22Rv1 (cell line): Measurements from ENCODE around the gene SYNPR.

Experiments used
- ZFX ChIP-seq: fragments of 450-650 bp; IDR thresholded peaks from 2 replicates; pipeline ENCODE4 v1.6.1; 2017; ENCODE audit warnings: antibody characterized with exemption, borderline replicate concordance
- TF ChIP-seq, protein P1 (sequence below): fragments of 450-650 bp; IDR thresholded peaks from 2 replicates; pipeline ENCODE4 v1.5.1; 2017; ENCODE audit warnings: mild to moderate bottlenecking

DNA sequence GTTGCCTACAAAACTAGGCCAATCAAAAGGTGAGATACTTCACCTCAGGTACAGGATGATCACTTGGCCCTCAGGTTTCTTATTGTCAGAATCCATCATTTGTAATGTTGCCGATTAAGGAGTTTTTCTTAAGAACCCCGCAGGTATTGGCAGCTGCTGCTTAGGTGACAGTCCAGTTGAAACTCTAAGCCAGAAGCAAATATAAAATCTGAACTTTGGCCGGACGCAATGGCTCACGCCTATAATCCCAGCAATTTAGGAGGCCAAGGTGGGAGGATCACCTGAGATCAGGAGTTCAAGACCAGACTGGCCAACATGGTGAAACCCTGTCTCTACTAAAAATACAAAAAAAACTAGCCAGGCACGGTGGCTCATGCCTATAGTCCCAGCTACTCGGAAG, 331.3 kb downstream of the SYNPR start:
- TF ChIP-seq, protein P1, sequence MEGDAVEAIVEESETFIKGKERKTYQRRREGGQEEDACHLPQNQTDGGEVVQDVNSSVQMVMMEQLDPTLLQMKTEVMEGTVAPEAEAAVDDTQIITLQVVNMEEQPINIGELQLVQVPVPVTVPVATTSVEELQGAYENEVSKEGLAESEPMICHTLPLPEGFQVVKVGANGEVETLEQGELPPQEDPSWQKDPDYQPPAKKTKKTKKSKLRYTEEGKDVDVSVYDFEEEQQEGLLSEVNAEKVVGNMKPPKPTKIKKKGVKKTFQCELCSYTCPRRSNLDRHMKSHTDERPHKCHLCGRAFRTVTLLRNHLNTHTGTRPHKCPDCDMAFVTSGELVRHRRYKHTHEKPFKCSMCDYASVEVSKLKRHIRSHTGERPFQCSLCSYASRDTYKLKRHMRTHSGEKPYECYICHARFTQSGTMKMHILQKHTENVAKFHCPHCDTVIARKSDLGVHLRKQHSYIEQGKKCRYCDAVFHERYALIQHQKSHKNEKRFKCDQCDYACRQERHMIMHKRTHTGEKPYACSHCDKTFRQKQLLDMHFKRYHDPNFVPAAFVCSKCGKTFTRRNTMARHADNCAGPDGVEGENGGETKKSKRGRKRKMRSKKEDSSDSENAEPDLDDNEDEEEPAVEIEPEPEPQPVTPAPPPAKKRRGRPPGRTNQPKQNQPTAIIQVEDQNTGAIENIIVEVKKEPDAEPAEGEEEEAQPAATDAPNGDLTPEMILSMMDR, result no peak
- no peak for TF ChIP-seq ZFX
